PC-3 (cell line): ENCODE data around the gene SLC30A3.

ENCODE experiments used
- CTCF ChIP-seq: fragments of 300-600 bp; sonication (generic); conservative IDR thresholded peaks from 2 replicates; pipeline ENCODE4 v1.5.1; 2017; ENCODE audit warnings: antibody characterized with exemption, low read depth, mild to moderate bottlenecking, low read length
- EZH2 ChIP-seq: fragments of 300-600 bp; sonication (generic); IDR thresholded peaks from one replicate; pipeline ENCODE4 v1.6.1; 2017; ENCODE audit warnings: antibody characterized with exemption, mild to moderate bottlenecking, low read length; ENCODE audit not compliant: unreplicated experiment
- EZH2phosphoT487 ChIP-seq: fragments of 300-600 bp; sonication (generic); IDR thresholded peaks from 2 replicates; pipeline ENCODE4 v1.6.1; 2018; ENCODE audit warnings: mild to moderate bottlenecking, antibody characterized with exemption, low read length, borderline replicate concordance

- TF ChIP-seq CTCF (no peak), EZH2 (no peak), EZH2phosphoT487 (no peak)
Observed at GRCh38 chr2:27205206-27205605, 57.6 kb downstream of the SLC30A3 start.
